ENCODE results near the gene STMP1. TPM values are rescaled to one million over a fixed set of nuclear protein-coding genes. Genes with fewer than 3 reads are reported as not detected.

Gene STMP1
- total RNA-seq, 1 donor from 2014 or later = 13.5 TPM

- Histone ChIP-seq H3K27me3 (no peaks in the 10 kb centered on the region), H3K36me3 (no peaks in the 10 kb centered on the region), H3K4me3 (no peak overlapping the region), H3K9me3 (no peaks in the 10 kb centered on the region), H3K4me1 (peaks cover 23% of the 10 kb centered on the region), H3K27ac (no peak overlapping the region)
- no peak for DNase-seq (ENCODE audit: extremely low spot score in 2 of 2)
- intact Hi-C loops (cut with DNase I) = no loop called here
- TF ChIP-seq POLR2AphosphoS5 (IDR thresholded peaks at IDR 0.05; ENCODE audit: insufficient read depth in 1 of 2, low read depth in 1 of 2) = peak in 1 of 2 donors; percentile 24
- no peak for TF ChIP-seq CTCF (IDR thresholded peaks at IDR 0.05)
Observed at GRCh38 chr7:135678612-135679575, 16.6 kb downstream of the STMP1 start.

GRCh38 chr7:135681762-135682161 is 19.4 kb downstream of the STMP1 start:
- intact Hi-C loops (cut with DNase I) = no loop called here
- no peaks in the 10 kb centered on the region for H3K9me3 ChIP-seq
- H3K36me3 ChIP-seq = no peaks in the 10 kb centered on the region
- H3K4me1 ChIP-seq = peaks cover 28% of the 10 kb centered on the region
- DNase-seq (ENCODE audit: extremely low spot score in 2 of 2) = no peak
- no peaks in the 10 kb centered on the region for H3K27me3 ChIP-seq
- H3K27ac ChIP-seq = no peak overlapping the region
- no peak overlapping the region for H3K4me3 ChIP-seq
- TF ChIP-seq POLR2AphosphoS5 (IDR thresholded peaks at IDR 0.05; ENCODE audit: insufficient read depth in 1 of 2, low read depth in 1 of 2) (no peak), CTCF (IDR thresholded peaks at IDR 0.05) (no peak), POLR2A (IDR thresholded peaks at IDR 0.05) (no peak)

GRCh38 chr7:135682191-135682590 is 19.9 kb downstream of the STMP1 start:
- Histone ChIP-seq H3K36me3 (no peaks in the 10 kb centered on the region), H3K4me1 (peaks cover 28% of the 10 kb centered on the region), H3K4me3 (no peak overlapping the region), H3K27ac (no peak overlapping the region), H3K9me3 (no peaks in the 10 kb centered on the region), H3K27me3 (no peaks in the 10 kb centered on the region)
- TF ChIP-seq POLR2AphosphoS5 (IDR thresholded peaks at IDR 0.05; ENCODE audit: insufficient read depth in 1 of 2, low read depth in 1 of 2) (no peak), CTCF (IDR thresholded peaks at IDR 0.05) (no peak), POLR2A (IDR thresholded peaks at IDR 0.05) (no peak)
- no peak for DNase-seq (ENCODE audit: extremely low spot score in 2 of 2)
- intact Hi-C loops (cut with DNase I) = no loop called here

GRCh38 chr7:135683609-135684008 is 21.3 kb downstream of the STMP1 start:
- Histone ChIP-seq H3K9me3 (no peaks in the 10 kb centered on the region), H3K4me1 (peaks cover 22% of the 10 kb centered on the region), H3K27me3 (no peaks in the 10 kb centered on the region), H3K4me3 (no peak overlapping the region), H3K27ac (no peak overlapping the region), H3K36me3 (no peaks in the 10 kb centered on the region)
- DNase-seq (ENCODE audit: extremely low spot score in 2 of 2) = no peak
- intact Hi-C loops (cut with DNase I) = no loop called here
- no peak for TF ChIP-seq CTCF (IDR thresholded peaks at IDR 0.05)
- no peak for TF ChIP-seq POLR2A (IDR thresholded peaks at IDR 0.05)
- no peak for TF ChIP-seq POLR2AphosphoS5 (IDR thresholded peaks at IDR 0.05; ENCODE audit: insufficient read depth in 1 of 2, low read depth in 1 of 2)

GRCh38 chr7:135684136-135684535 is 21.8 kb downstream of the STMP1 start:
- no peaks in the 10 kb centered on the region for H3K36me3 ChIP-seq
- no peak for DNase-seq (ENCODE audit: extremely low spot score in 2 of 2)
- peaks cover 19% of the 10 kb centered on the region for H3K4me1 ChIP-seq
- no peaks in the 10 kb centered on the region for H3K27me3 ChIP-seq
- TF ChIP-seq POLR2AphosphoS5 (IDR thresholded peaks at IDR 0.05; ENCODE audit: insufficient read depth in 1 of 2, low read depth in 1 of 2) = no peak
- TF ChIP-seq CTCF (IDR thresholded peaks at IDR 0.05) = no peak
- TF ChIP-seq POLR2A (IDR thresholded peaks at IDR 0.05) = no peak
- intact Hi-C loops (cut with DNase I) = no loop called here
- no peak overlapping the region for H3K4me3 ChIP-seq
- no peak overlapping the region for H3K27ac ChIP-seq
- H3K9me3 ChIP-seq = no peaks in the 10 kb centered on the region

All from vagina (tissue), 2 donors.